Fibroblast of lung (primary cell): ENCODE data around the gene OMD.

Source experiments
- EZH2 ChIP-seq: IDR thresholded peaks from 2 replicates; pipeline ENCODE4 v1.5.1; 2012; ENCODE audit warnings: low read length, control low read depth, mild to moderate bottlenecking; ENCODE audit errors: missing control alignments
- TF ChIP-seq, protein P1 (sequence below), 2 donors: IDR thresholded peaks in 1 of 2; conservative IDR thresholded peaks in 1 of 2; 1 replicate in 1 of 2; 2 replicates in 1 of 2; pipeline ENCODE4 v1.5.1; 2011 to 2012; ENCODE audit warnings: low read length in 2 of 2, control low read depth in 1 of 2, inconsistent platforms in 1 of 2, low read depth in 1 of 2, mild to moderate bottlenecking in 1 of 2

GRCh38 chr9:92385477-92385876, 38.8 kb downstream of the OMD start:
- TF ChIP-seq EZH2: no peak
- TF ChIP-seq, protein P1, sequence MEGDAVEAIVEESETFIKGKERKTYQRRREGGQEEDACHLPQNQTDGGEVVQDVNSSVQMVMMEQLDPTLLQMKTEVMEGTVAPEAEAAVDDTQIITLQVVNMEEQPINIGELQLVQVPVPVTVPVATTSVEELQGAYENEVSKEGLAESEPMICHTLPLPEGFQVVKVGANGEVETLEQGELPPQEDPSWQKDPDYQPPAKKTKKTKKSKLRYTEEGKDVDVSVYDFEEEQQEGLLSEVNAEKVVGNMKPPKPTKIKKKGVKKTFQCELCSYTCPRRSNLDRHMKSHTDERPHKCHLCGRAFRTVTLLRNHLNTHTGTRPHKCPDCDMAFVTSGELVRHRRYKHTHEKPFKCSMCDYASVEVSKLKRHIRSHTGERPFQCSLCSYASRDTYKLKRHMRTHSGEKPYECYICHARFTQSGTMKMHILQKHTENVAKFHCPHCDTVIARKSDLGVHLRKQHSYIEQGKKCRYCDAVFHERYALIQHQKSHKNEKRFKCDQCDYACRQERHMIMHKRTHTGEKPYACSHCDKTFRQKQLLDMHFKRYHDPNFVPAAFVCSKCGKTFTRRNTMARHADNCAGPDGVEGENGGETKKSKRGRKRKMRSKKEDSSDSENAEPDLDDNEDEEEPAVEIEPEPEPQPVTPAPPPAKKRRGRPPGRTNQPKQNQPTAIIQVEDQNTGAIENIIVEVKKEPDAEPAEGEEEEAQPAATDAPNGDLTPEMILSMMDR (conservative IDR thresholded peaks at IDR 0.05 in 1 of 2, IDR thresholded peaks at IDR 0.05 in 1 of 2; ENCODE audit: low read depth in 1 of 2, low read length in 2 of 2): no peak
